Keratinocyte (primary cell): ENCODE data around the gene SKI. TPM values are rescaled to one million over a fixed set of nuclear protein-coding genes. Genes with fewer than 3 reads are reported as not detected.

Experiments
- DNase-seq: peaks from one replicate; pipeline ENCODE4 v3.0.0-alpha.2; 2011; ENCODE audit warnings: low read depth, missing footprints, low spot score
- FAIRE-seq: peaks from 2 replicates; lab custom pipeline; 2011; peaks lifted over from hg19 to GRCh38; lab: Jason Lieb, UNC
- H2AFZ ChIP-seq: 2 replicates; pipeline ENCODE4 v1.6.0; 2012; ENCODE audit warnings: low read length, control low read depth, inconsistent platforms; ENCODE audit not compliant: control insufficient read depth
- H3K27ac ChIP-seq: 2 replicates; pipeline ENCODE4 v1.5.1; 2011; ENCODE audit warnings: low read length; ENCODE audit not compliant: control insufficient read depth, insufficient read depth
- H3K27me3 ChIP-seq: 3 replicates; pipeline ENCODE4 v1.6.0; 2011; ENCODE audit warnings: low read length; ENCODE audit not compliant: control insufficient read depth, insufficient read depth; ENCODE audit errors: extremely low read depth
- H3K36me3 ChIP-seq, 2 experiments: 2 replicates in 1 of 2; 3 replicates in 1 of 2; pipeline ENCODE4 v1.5.1; 2011; ENCODE audit warnings: low read length in 2 of 2, mild to moderate bottlenecking in 1 of 2; ENCODE audit not compliant: control insufficient read depth in 2 of 2, insufficient read depth in 2 of 2; ENCODE audit errors: extremely low read depth in 1 of 2
- H3K4me1 ChIP-seq: 3 replicates; pipeline ENCODE4 v1.5.1; 2011; ENCODE audit warnings: low read length; ENCODE audit not compliant: control insufficient read depth, insufficient read depth; ENCODE audit errors: extremely low read depth
- H3K4me2 ChIP-seq: 3 replicates; pipeline ENCODE4 v1.6.0; 2011; ENCODE audit warnings: low read depth, low read length; ENCODE audit not compliant: control insufficient read depth, insufficient read depth; ENCODE audit errors: extremely low read depth
- H3K4me3 ChIP-seq, 3 experiments: fragments of 200-600 bp in 1 of 3; sonication (generic) in 1 of 3; 2 replicates in 2 of 3; 3 replicates in 1 of 3; pipeline ENCODE4 v1.5.1; 2011 to 2016; ENCODE audit warnings: low read length in 3 of 3, mild to moderate bottlenecking in 3 of 3, control low read depth in 2 of 3, inconsistent platforms in 1 of 3, low read depth in 1 of 3, mixed read lengths in 1 of 3, mixed run types in 1 of 3, moderate library complexity in 1 of 3; ENCODE audit not compliant: control insufficient read depth in 2 of 3, insufficient read depth in 2 of 3; ENCODE audit errors: extremely low read depth in 1 of 3
- H3K79me2 ChIP-seq: 2 replicates; pipeline ENCODE4 v1.6.0; 2012; ENCODE audit warnings: low read length; ENCODE audit not compliant: control insufficient read depth, insufficient read depth
- H3K9ac ChIP-seq: 3 replicates; pipeline ENCODE4 v1.6.0; 2011; ENCODE audit warnings: low read length; ENCODE audit not compliant: control insufficient read depth, insufficient read depth; ENCODE audit errors: extremely low read depth
- H3K9me1 ChIP-seq: 3 replicates; pipeline ENCODE4 v1.6.0; 2011; ENCODE audit warnings: low read length; ENCODE audit not compliant: control insufficient read depth, insufficient read depth; ENCODE audit errors: extremely low read depth
- H3K9me3 ChIP-seq: 2 replicates; pipeline ENCODE4 v1.5.1; 2012; ENCODE audit warnings: low read depth, low read length; ENCODE audit not compliant: control insufficient read depth
- H4K20me1 ChIP-seq: 3 replicates; pipeline ENCODE4 v1.6.0; 2011; ENCODE audit warnings: low read length; ENCODE audit not compliant: control insufficient read depth, insufficient read depth; ENCODE audit errors: extremely low read depth
- CTCF ChIP-seq, 3 experiments: IDR thresholded peaks in 1 of 3; conservative IDR thresholded peaks in 1 of 3; optimal IDR thresholded peaks in 1 of 3; 2 replicates in 2 of 3; 3 replicates in 1 of 3; pipeline versions ENCODE3 to v1.5.1; 2011; ENCODE audit warnings: low read length in 3 of 3, mild to moderate bottlenecking in 3 of 3, moderate library complexity in 2 of 3, control low read depth in 1 of 3, inconsistent platforms in 1 of 3; ENCODE audit not compliant: insufficient read depth in 2 of 3; ENCODE audit errors: extremely low read depth in 1 of 3
- EZH2 ChIP-seq: IDR thresholded peaks from one replicate; pipeline ENCODE4 v1.6.1; 2012; ENCODE audit warnings: inconsistent platforms, mild to moderate bottlenecking, low read length, moderate library complexity
- dilution Hi-C: fragments of 300-500 bp; cut with MboI; formaldehyde crosslinking; loops from one replicate; pipeline ENCODE4 v1.7.0; 2020; ENCODE audit warnings: low sequenced_read_pairs; ENCODE audit not compliant: extremely low pct_ligation_motif_present
- polyA plus RNA-seq, 5 experiments: library from polyadenylated mRNA; depleted of rRNA in 3 of 5; stranded (reverse) in 3 of 5; stranded (forward) in 1 of 5; unstranded in 1 of 5; fragments of >200 nt; gene quantifications; 1 replicate in 1 of 5; 2 replicates in 3 of 5; 3 replicates in 1 of 5; pipeline versions ENCODE4 v1.2.1 to v1.2.3, GENCODE V29; 2011 to 2012; ENCODE audit warnings: missing spikeins in 2 of 5, low read depth in 1 of 5, low replicate concordance in 1 of 5

The SKI gene
- polyA plus RNA-seq, 1 donor (not counting 4 experiments of a cell fraction or from before 2014, with no cell fraction given), result 4.8 TPM

GRCh38 chr1:2247760-2248126, 19.6 kb downstream of the SKI start:
- dilution Hi-C loops, result no loop called here
- FAIRE-seq (no peak), DNase-seq (no peak)
- Histone ChIP-seq H3K36me3 (peaks cover 1 to 6% of the 10 kb centered on the region in 2 experiments), H3K9ac (no peak overlapping the region), H3K79me2 (peaks cover 97% of the 10 kb centered on the region), H3K4me2 (no peak overlapping the region), H4K20me1 (peaks cover 27% of the 10 kb centered on the region), H3K9me1 (peaks cover 4% of the 10 kb centered on the region), H3K27ac (no peak overlapping the region), H2AFZ (no peak overlapping the region), H3K27me3 (no peaks in the 10 kb centered on the region), H3K9me3 (no peaks in the 10 kb centered on the region), H3K4me1 (peaks cover 29% of the 10 kb centered on the region), H3K4me3 (no peak overlapping the region)
- TF ChIP-seq EZH2 (no peak), CTCF (optimal IDR thresholded peaks at IDR 0.05 in 1 of 3, IDR thresholded peaks at IDR 0.05 in 1 of 3, conservative IDR thresholded peaks at IDR 0.05 in 1 of 3; ENCODE audit: extremely low read depth in 1 of 3, insufficient read depth in 2 of 3, low read length in 3 of 3) (no peak)

- Histone ChIP-seq H3K9ac (no peak overlapping the region), H2AFZ (no peak overlapping the region), H3K27ac (no peak overlapping the region), H3K36me3 (peaks cover under 1% of the 10 kb centered on the region in 2 experiments), H3K4me1 (peaks cover 29% of the 10 kb centered on the region), H3K9me1 (peaks cover 4% of the 10 kb centered on the region), H4K20me1 (peaks cover 25% of the 10 kb centered on the region), H3K27me3 (no peaks in the 10 kb centered on the region), H3K4me3 (no peak overlapping the region), H3K4me2 (no peak overlapping the region), H3K79me2 (peaks cover 97% of the 10 kb centered on the region), H3K9me3 (no peaks in the 10 kb centered on the region)
- dilution Hi-C loops, result no loop called here
- TF ChIP-seq EZH2, result no peak
- no peak for TF ChIP-seq CTCF (optimal IDR thresholded peaks at IDR 0.05 in 1 of 3, IDR thresholded peaks at IDR 0.05 in 1 of 3, conservative IDR thresholded peaks at IDR 0.05 in 1 of 3; ENCODE audit: extremely low read depth in 1 of 3, insufficient read depth in 2 of 3, low read length in 3 of 3)
- DNase-seq, result no peak
- no peak for FAIRE-seq
Observed at GRCh38 chr1:2248127-2248826, 20.2 kb downstream of the SKI start.
